Stimulated activated CD8-positive, alpha-beta memory T cell treated with anti-CD3 and anti-CD28 coated beads, Interleukin-15, amount 100 ng/mL, for 24 hours (primary cell): ENCODE measurements around the gene SGSH.
"Not testable (repeated sequence)": the region's sequence is repeated elsewhere in the genome, so short reads cannot be mapped to it uniquely, and the experiment has no call there.

Source experiments
- DNase-seq: peaks from one replicate; pipeline ENCODE4 v3.0.0-alpha.2; 2020; ENCODE audit warnings: low read depth

SGSH gene

DNA sequence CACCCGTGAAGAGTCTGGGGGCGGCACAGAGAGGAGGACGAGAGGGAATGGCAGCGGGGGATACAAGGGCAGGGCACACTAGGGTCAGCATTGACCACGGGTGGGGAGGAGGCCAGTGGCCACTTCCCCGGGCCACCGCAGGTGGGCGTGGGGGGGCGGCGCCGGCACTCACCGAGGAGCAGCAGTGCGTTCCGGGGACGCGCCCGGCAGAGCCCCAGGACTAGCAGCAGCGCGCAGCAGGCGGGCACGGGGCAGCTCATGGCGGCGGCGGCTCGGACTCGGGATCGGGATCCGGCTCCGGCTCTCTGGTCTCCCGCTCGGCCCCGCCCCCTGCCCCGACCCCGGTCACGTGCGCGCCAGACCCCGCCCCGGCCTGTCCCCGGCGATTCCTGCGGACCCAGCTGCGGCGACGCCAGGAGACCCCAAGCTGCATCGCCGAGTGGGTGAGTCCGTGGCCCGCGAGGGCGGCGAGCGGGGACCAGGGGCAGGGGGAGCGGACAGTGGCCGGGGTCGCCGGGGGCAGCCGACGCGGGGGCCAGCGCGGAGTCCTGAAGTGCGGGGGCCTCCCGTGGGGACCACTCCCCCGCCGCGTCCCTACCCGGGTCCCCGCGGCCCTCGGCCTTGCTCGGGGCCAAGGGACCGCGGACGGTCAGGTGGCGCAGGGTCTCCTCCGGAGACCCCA is at the start of gene SGSH, which contains the start of gene SLC26A11:
Gene SGSH, minus strand, starts transcription at position 280 of the 682 bp plus-strand sequence. Its CDS starts 20 bp downstream, at position 260.
Gene SLC26A11, plus strand, starts transcription at position 374 of the 682 bp plus-strand sequence. CDS start 1,134 bp downstream, outside the sequence.
- DNase-seq, result peak; percentile 40

DNA sequence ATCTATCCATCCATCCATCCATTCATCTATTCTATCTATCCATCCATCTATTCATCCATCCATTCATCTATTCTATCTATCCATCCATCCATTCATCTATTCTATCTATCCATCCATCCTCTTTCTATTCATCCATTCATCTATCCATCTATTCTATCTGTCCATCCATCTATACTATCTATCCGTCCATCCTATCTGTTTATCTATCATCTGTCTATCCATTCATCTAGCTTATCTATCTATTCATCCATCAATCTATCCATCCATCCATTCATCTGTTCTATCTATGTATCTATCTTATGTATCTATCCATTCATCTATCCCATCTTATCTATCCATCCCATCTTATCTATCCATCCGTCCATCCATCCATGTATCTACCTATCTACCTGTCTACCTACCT is 49.3 kb upstream of the SGSH start:
- no peak for DNase-seq

DNA sequence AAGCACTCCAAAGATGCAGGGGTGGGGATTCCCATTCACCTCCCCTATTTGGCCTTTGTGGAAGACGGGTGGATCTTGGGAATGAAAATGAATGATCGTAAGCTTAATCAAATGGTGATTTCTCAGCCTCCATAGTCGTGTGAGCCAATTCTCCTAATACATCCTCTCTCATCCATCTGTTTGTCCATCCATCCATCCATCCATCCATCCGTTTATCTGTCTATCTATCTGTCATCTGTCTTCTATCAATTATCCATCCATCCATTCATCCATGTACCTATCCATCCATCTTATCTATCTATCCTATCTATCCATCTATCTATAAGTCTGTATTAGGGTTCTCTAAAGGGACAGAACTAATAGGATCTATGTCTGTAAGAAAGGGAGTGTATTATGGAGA is 48.3 kb upstream of the SGSH start:
- no peak for DNase-seq

DNA sequence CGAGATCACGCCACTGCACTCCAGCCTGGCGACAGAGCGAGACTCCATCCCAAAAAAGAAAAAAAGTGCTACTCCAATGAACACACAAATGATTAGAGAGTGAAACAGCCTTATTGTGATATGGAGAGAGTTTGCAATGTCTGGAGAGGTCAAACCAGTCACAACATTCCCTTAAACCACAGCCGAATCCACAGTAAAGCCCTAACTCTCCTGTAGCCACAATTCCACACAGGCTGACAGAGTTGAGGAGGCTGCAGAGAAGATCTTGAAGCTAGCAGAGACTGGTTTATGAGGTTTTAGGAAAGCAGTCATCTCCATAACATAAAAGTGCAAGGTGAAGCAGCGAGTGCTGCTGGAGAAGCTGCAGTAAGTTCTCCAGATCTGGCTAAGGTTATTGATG is 47.3 kb upstream of the SGSH start:
- DNase-seq, result no peak

DNA sequence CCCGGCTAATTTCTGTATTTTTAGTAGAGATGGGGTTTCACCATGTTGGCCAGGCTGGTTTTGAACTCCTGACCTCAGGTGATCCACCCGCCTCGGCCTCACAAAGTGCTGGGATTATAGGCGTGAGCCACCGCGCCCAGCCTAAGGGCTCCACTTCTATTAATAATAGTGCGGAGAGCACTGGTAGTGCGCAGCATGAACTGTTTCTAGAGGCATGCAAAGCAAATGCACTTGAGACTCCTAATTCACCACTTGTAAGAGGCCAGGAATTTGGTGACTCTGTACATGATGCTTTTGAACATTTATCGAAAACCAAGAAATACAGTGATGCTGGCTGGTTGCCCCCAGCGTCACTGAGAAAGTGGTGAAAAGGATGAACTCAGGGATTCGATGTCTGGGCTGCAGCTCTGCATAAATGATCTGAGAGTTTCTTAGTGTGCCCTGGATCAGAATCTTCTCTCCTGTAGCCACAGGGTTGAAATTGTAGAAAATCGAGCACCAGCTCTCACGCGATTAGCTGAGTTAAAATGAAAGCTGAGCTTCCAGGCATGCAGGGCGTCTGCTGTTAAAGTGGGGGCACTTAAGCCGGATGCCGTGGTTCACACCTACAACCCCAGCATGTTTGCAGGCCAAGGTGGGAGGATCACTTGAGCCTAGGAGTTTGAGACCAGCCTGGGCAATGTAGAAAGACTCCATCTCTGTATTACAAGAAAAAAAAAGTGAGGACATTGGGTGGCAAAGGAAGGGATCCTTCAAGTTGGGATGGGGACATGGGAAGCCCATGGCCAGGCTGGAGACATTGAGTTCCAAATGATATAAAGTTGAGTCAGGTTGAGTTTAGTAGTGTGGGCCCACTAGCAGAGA is 45.3 kb upstream of the SGSH start:
- no peak for DNase-seq

DNA sequence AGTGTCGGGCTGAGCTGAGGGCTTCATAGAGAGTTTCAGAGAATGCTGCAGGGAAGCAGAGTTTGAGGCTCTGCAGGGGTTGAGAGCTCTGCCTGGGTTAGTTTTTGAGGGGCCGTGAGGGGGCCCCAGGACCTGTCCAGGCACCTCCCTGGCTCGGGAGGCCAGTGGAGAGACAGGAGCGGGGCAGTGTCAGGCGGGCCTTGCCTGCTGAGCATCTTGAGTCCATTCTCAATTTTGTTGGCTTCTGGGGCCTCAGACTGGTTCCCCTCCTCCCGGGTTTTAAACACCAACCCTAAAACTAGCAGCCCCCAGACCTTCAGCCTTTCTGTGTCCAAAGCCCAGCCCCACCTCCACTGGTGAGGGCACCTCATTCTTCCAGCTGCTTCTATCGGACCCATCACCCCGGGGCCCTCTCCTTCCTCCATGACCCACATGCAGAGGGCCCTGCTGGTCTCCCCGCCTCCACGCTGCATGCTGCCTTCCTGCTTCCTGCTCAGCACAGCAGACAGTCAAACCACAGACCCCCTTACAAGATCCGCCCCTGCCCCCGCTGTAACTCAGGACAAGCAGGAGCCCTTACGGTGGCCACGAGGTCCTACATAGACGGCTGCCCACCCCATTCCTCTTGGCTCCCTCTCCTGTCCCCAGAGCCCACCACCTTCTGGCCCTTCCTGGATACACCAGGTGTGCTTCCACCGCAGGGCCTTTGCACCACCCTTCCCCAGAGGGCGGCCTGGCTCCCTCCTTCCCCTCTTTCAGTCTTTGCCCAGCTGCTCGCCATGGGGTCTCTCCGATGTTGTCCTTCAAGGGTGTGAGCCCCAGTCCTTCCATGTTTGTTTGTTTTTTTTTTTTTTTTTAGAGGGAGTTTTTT is 44.3 kb upstream of the SGSH start:
- DNase-seq, result no peak

DNA sequence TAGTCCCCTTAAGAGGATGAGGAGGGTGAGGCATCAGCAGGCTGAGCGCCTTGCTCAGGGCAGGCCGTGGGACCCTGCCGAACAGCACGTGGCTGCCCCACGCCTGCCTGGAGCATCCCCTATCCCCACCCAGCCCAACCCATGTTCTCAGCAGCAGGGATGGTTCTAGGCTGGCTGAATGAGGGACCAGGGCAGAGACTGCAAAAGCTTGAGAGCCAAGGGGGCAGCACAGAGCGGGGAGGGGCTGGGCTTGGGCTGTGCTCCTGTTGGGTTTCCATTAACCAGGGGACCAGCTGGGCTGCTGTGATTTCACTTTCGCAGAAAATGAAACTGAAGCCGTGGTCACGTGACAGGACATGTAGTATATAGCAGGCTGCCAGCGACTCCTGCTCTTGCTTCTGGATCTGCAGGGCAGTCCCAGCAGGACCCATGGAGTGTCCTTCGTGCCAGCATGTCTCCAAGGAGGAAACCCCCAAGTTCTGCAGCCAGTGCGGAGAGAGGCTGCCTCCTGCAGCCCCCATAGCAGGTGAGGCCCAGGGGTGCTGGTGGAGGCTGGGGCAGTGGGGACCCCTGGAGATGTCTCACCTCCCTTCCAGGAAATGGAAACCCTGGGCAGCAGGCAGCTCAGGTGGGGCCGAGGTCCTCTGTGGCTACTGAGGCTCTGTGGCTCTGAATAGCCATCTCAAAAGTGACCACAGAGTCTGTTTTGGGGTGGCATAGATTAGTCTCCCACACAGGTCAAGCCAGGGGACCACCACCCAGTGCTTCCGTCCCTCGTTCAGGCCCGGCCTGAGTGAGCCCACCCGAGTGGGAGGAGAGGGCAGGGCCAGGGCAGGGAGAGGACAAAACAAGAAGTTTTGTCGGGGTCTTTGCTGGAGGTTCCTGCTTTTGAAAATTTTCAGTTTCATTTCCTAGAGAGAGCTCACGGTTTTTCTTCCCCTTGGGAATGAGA is 43.4 kb upstream of the SGSH start:
- peak; percentile 57 for DNase-seq

DNA sequence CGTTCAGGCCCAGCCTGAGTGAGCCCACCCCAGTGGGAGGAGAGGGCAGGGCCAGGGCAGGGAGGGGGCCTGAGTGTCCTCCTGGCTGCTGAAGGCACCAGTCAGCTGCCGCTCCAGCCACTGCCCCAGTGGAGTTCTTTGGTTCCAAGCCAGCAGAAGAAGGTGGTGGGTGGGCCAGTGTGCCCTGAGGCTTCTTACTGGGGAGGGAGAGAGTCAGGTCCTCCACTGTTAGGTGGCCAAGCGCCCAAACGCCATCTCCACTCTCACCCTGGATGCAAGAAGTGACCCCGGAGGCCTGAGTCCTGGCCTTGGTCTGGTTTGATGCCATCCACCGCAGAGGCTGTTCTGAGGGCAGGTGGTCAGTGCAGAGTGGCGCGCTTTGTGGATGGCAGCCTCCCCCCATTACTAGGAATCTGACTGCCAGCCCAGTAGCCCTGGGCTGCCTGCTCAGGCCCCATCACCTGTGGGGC is 42.7 kb upstream of the SGSH start:
- DNase-seq, result no peak

DNA sequence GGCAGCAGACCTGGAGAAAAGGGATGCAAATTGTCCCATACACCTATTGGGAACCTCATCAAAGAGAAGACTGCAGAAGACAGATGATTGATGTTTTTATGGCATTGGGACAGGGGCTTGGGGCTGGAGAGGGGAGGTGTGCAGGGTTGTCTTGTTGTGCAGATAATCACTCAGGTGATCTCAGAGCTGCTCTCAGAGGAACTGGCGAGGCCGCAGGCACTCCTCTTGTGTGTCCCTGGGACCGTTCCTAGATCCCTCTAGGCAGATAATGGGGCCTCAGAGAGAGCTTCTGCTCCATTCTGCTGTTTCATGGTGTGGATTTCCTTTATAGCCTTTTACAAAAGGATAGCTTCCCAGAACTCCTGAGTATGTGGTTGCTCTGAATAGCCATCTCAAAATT is 42.2 kb upstream of the SGSH start:
- DNase-seq, result no peak

DNA sequence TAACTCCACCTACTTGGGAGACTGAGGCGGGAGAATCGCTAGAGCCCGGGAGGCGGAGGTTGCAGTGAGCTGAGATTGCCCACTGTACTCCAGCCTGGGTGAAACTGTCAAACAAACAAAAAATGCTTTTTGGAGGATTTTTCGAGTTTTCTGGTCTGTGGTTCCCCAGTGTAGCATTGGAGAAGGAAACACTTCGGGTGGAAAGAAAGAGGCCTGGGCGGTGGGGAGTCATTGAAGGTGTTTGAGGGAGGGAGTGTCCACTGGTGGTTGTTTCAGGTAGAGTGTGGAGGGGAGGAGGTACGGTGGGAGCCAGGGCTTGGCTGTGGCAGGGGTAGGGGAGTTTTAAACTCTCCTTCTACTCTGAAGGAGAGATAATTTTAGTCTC is 41.8 kb upstream of the SGSH start:
- no peak for DNase-seq

DNA sequence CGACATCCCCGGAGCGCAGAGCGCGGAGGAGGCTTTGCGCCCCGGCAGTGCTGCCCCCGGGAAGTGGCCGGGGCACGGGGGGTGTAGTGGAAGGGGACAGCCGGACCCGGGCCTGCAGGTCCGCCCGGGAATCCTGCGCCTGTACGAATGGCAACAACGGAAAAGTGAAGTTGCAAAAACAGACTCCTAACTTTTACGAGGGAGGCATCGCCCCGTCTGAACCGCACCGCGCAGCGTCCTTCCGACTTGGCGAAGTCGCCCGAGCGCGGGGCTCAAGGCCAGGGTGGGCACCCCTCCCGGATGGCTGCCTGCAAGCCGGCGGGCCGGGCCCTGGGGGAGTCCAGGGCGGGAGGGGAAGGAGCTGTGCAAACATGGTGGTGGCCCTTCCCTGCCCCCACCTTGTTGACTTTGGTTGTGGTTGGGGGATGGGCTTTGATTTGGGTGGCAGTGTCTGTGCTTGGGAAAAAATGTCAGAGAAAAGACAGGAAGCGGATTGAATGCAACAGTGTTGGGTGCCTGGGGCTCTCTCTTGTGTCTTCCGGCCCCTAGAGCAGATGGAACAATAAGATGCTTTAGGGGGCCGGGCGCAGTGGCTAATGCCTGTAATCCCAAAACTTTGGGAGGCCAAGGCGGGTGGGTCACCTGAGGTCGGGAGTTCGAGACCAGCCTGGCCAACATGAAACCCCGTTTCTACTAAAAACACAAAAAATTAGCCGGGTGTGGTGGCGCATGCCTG is 41.2 kb upstream of the SGSH start:
- no peak for DNase-seq

DNA sequence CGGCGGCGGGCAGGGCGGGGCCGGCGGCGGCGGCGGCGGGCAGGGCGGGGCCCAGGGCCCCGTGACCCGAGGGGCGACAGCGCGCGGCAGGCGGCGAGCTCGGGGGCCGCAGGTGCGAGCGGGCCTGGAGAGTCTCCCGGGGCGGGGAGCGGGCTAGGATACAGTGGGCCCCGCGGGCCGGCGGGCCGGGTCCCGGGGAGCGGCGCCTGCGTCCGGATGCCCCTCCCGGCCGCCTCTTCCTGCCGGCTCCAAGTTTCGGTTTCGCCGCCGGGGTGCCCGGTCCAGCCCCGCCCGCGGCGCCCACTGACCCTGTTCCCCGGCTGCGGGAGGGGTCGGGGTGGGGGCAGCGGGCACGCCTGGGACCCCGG is 40.6 kb upstream of the SGSH start, which contains the start of gene RNF213:
Gene RNF213, plus strand, starts transcription at position 62 of the 368 bp plus-strand sequence. CDS start 2,830 bp downstream, outside the sequence.
- no peak for DNase-seq

DNA sequence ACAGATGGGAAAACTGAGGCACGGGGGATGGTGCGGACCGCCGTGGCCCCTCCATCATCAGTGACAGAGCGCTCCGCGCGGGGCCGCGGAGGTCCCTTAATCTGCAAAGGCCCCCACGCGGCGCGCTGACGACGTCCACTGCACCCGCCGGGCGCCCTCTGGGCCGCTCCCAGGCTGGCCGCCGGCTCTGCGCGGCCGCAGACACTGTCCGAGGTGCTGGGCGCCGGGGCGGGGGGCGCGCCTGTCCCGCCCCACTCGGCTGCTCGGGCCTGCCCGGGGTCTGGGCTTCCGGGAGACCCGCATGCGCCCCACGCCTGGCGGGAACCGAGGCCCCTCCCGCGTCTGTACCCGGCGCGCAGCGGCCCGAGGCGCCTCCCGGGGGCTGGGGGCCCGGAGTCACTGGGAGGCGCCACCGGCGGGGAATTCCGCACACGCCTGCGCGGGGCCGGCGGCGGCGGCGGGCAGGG is 40.0 kb upstream of the SGSH start:
- DNase-seq, result no peak

DNA sequence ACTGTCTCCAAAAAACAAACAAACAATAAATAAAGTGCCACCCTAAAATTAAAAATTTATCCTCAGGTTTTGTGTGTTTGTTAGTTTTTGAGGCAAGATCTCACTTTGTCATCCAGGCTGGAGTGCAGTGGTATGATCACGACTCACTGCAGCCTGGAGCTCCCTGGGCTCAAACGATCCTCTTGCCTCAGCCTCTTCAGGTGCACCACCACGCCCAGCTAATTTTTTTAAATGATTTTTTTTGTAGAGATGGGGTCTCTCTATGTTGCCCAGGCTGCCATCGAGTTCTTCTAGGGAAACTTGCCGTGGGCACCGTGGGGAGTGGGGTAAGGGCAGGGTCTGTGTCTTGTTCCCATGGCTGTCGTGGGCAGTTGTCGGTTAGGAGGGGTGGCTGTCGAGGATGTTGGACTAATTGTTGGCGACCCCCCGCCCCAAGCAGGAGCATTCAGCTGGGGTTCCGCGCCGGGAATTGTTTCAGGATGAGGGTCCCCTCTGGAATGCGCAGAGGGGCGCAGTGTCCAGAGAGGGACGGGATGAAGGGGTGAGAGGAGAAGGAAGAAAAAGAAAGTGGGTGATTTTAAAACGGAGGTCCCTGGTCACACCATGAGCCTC is 39.4 kb upstream of the SGSH start:
- DNase-seq, result no peak

DNA sequence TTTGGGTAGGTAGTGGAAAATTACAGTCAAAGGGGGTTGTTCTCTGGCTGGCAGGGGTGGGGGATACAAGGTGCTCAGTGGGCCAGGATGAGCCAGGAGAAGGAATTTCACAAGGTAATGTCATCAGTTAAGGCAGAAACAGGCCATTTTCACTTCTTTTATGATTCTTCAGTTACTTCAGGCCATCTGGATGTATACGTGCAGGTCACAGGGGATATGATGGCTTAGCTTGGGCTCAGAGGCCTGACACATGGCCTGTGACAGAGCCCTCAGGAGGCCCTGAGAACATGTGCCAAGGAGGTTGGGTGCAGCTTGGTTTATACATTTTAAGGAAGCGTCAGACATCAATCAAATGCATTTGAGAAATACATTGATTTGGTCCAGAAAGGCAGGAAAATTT is 38.2 kb upstream of the SGSH start:
- DNase-seq, result not testable (repeated sequence)

DNA sequence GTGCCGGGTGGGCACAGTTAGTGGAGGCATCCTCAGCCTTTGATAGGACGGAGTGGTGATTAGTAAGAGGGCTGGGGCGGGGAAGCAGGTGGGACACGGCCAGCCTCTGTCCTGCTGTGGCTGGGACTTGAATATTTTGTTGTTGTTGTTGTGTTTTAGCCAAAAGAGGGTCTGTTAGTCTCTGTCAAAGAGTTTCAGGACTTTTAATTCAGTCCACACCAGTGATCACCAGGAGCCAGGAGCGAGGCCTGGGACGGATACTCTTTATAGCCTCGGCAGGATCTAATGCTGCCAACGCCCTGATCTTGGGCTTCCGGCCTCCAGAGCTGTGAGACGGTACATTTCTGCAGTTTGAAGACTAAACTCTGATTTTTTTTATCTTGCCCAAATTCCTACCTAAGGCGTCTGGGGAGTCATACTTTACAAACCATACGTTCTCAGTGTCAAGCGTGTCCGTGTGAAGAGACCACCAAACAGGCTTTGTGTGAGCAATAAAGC is 37.6 kb upstream of the SGSH start:
- no peak for DNase-seq

DNA sequence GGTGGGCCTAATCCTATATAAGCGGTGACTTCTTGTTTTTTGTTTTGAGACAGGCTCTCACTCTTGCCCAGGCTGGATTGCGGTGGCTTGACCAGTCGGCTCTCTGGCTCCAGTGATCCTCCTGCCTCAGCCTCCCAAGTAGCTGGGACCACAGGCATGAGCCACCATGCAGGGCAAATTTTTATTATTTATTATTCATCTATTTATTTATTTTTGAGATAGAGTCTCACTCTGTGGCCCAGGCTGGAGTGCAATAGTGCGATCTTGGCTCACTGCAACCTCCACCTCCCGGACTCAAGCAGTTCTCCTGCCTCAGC is 35.9 kb upstream of the SGSH start:
- no peak for DNase-seq

DNA sequence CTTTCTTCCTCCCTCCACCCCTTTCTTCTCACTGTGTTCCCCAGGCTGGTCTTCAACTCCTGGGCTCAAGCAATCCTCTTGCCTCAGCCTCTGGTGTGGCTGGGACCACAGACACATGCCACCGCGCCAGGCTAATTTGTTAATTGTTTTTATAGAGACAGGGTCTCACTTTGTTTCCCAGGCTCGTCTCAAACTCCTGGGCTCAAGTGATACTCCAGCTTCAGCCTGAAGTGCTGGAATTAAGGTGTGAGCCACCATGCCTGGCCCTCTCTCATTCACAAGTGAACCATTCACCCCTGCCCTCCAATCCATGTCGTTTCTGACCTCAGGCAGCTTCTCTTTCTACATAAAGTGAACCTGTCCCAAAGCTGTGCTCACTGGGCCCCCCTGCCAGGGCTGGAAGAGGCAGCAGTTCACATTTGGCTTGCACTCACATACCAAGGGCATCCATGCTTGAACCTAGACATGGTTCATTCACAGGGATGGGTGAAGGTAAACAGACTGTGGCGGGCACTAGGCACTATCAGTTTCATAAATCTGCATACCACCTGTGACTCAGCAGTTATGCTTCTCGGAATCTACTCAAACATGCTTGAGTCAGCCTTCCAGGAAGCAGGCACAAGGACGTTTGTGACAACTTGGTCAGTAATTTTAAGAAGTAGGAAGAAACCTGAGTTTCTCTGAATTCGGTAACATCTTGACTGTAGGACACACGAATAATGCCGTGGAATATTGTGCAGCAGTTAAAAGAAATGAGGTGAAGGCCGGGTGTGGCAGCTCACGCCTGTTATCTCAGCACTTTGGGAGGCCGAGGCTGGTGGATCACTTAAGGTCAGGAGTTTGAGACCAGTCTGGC is 34.5 kb upstream of the SGSH start:
- DNase-seq, result no peak
